ENCODE measurements around the gene WASHC4. TPM values are rescaled to one million over a fixed set of nuclear protein-coding genes. Genes with fewer than 3 reads are reported as not detected.

Gene WASHC4
- total RNA-seq, 1 experiment from 2014 or later = 25.5 TPM

GRCh38 chr12:105196090-105196489 lies 88.6 kb downstream of the WASHC4 start:
- H3K36me3 ChIP-seq (ENCODE audit: control insufficient read depth in 1 of 2, insufficient read depth in 2 of 2, low read length in 2 of 2) = peaks cover 0 to 3% of the 10 kb centered on the region in 2 experiments; a peak in 2 of 4 replicates
- RAD21 ChIA-PET (ENCODE audit: low non-redundant PET in 1 of 2, low total read pairs in 2 of 2, uncharacterized antibody in 2 of 2, unreplicated experiment in 2 of 2) = no interaction called here
- H3K9ac ChIP-seq (ENCODE audit: low read length) = no peak overlapping the region
- POLR2A ChIA-PET = no interaction called here
- DNase-seq (ENCODE audit: low read depth, low spot score) (no peak), ATAC-seq (no peak)
- no peak overlapping the region for H3K4me3 ChIP-seq (replicated peaks in 1 of 2; ENCODE audit: low read depth in 1 of 2, low read length in 2 of 2)
- H2AFZ ChIP-seq (ENCODE audit: low read depth, low read length, poor library complexity, severe bottlenecking) = no peak overlapping the region
- H3K9me2 ChIP-seq (ENCODE audit: insufficient read depth) = no peaks in the 10 kb centered on the region
- H3K9me3 ChIP-seq (ENCODE audit: control insufficient read depth in 1 of 2, insufficient read depth in 1 of 2, low read depth in 1 of 2, low read length in 2 of 2) = no peaks in the 10 kb centered on the region
- no peaks in the 10 kb centered on the region for H3K79me2 ChIP-seq (ENCODE audit: insufficient read depth, low read length)
- H3K4me2 ChIP-seq (ENCODE audit: low read length) = no peak overlapping the region
- CTCF ChIA-PET = no interaction called here
- TF ChIP-seq REST (IDR thresholded peaks at IDR 0.05; ENCODE audit: low read depth) = no peak
- TF ChIP-seq CEBPB (IDR thresholded peaks at IDR 0.05; ENCODE audit: low read depth) = no peak
- TF ChIP-seq ZNF274 (IDR thresholded peaks at IDR 0.05; ENCODE audit: low read depth, low read length) = no peak
- no peak for TF ChIP-seq YY1 (IDR thresholded peaks at IDR 0.05; ENCODE audit: extremely low read depth, insufficient replicate concordance, low read depth, low read length)
- no peak for TF ChIP-seq ELF1 (IDR thresholded peaks at IDR 0.05; ENCODE audit: borderline replicate concordance, low read depth)
- no peak for TF ChIP-seq JUND (IDR thresholded peaks at IDR 0.05)
- TF ChIP-seq POLR2AphosphoS5 (IDR thresholded peaks at IDR 0.05; ENCODE audit: low read depth, low read length) = no peak
- no peaks in the 10 kb centered on the region for H3K4me1 ChIP-seq (ENCODE audit: control insufficient read depth in 1 of 2, insufficient read depth in 2 of 2, low read length in 2 of 2)
- no peaks in the 10 kb centered on the region for H4K20me1 ChIP-seq (ENCODE audit: insufficient read depth)
- intact Hi-C loops (cut with micrococcal nuclease) = no loop called here
- H3K27ac ChIP-seq (ENCODE audit: low read depth, low read length) = no peak overlapping the region
- no TSS peak for BruUV-seq (replicated peaks)
- no peaks in the 10 kb centered on the region for H3K27me3 ChIP-seq (ENCODE audit: insufficient read depth, low read length)

Measured in HCT116 (cell line).